Stimulated activated CD8-positive, alpha-beta memory T cell treated with anti-CD3 and anti-CD28 coated beads, Interleukin-2, amount 100 ng/mL, for 1 hour (primary cell): ENCODE results near the gene KCNN2.

Experiments
- DNase-seq, 2 donors: peaks; one replicate each; pipeline ENCODE4 v3.0.0-alpha.2; 2020; ENCODE audit warnings: low read depth in 2 of 2

Gene KCNN2

GRCh38 chr5:114361724-114362196, at the start of gene KCNN2:
TSS of gene KCNN2 (plus strand) at chr5:114362070. CDS start at chr5:114362140, 70 bp downstream.
- no peak for DNase-seq

GRCh38 chr5:114312658-114313057, 49.2 kb upstream of the KCNN2 start:
- no peak for DNase-seq

GRCh38 chr5:114314061-114314460, 47.8 kb upstream of the KCNN2 start:
- no peak for DNase-seq

- no peak for DNase-seq
These were observed 45.7 kb upstream of the KCNN2 start for GRCh38 chr5:114316167-114316566.

GRCh38 chr5:114317751-114318150, 44.1 kb upstream of the KCNN2 start:
- DNase-seq = no peak

GRCh38 chr5:114319236-114319635, 42.6 kb upstream of the KCNN2 start:
- no peak for DNase-seq

GRCh38 chr5:114319821-114320220, 42.0 kb upstream of the KCNN2 start:
- no peak for DNase-seq

GRCh38 chr5:114324282-114324681, 37.6 kb upstream of the KCNN2 start:
- no peak for DNase-seq

- DNase-seq = no peak
These were observed 36.3 kb upstream of the KCNN2 start for GRCh38 chr5:114325541-114325940.

GRCh38 chr5:114327474-114327873, 34.4 kb upstream of the KCNN2 start:
- DNase-seq = no peak

- no peak for DNase-seq
These were observed 33.9 kb upstream of the KCNN2 start for GRCh38 chr5:114327987-114328386.

- no peak for DNase-seq
These were observed 30.8 kb upstream of the KCNN2 start for GRCh38 chr5:114330916-114331531.

- no peak for DNase-seq
These were observed 29.4 kb upstream of the KCNN2 start for GRCh38 chr5:114332493-114332892.

- no peak for DNase-seq
These were observed 28.9 kb upstream of the KCNN2 start for GRCh38 chr5:114332925-114333324.

GRCh38 chr5:114335391-114335790, 26.5 kb upstream of the KCNN2 start:
- no peak for DNase-seq

- no peak for DNase-seq
These were observed 22.8 kb upstream of the KCNN2 start for GRCh38 chr5:114339108-114339507.

GRCh38 chr5:114346181-114346580, 15.7 kb upstream of the KCNN2 start:
- DNase-seq = no peak

GRCh38 chr5:114355086-114355830, 6.6 kb upstream of the KCNN2 start:
- DNase-seq = no peak

GRCh38 chr5:114358329-114358728, 3.5 kb upstream of the KCNN2 start:
- DNase-seq = no peak

- DNase-seq = no peak
These were observed 1.5 kb upstream of the KCNN2 start for GRCh38 chr5:114360357-114360756.

GRCh38 chr5:114360816-114361723, 800 bp upstream of the KCNN2 start:
- no peak for DNase-seq
